ENCODE measurements around the gene PTPRD. TPM values are rescaled to one million over a fixed set of nuclear protein-coding genes. Genes with fewer than 3 reads are reported as not detected.

The PTPRD gene
- total RNA-seq, 1 experiment from 2014 or later, result 0.02 TPM

- H3K9me2 ChIP-seq (ENCODE audit: insufficient read depth), result no peaks in the 10 kb centered on the region
- ChIA-PET POLR2A (no interaction called here), CTCF (no interaction called here), RAD21 (ENCODE audit: low non-redundant PET in 1 of 2, low total read pairs in 2 of 2, uncharacterized antibody in 2 of 2, unreplicated experiment in 2 of 2) (no interaction called here)
- no peaks in the 10 kb centered on the region for H3K4me1 ChIP-seq (ENCODE audit: control insufficient read depth in 1 of 2, insufficient read depth in 2 of 2, low read length in 2 of 2)
- no peaks in the 10 kb centered on the region for H3K79me2 ChIP-seq (ENCODE audit: insufficient read depth, low read length)
- no peak overlapping the region for H3K27ac ChIP-seq (ENCODE audit: low read depth, low read length)
- H3K9ac ChIP-seq (ENCODE audit: low read length), result no peak overlapping the region
- no peak overlapping the region for H3K4me3 ChIP-seq (replicated peaks in 1 of 2; ENCODE audit: low read depth in 1 of 2, low read length in 2 of 2)
- intact Hi-C loops (cut with micrococcal nuclease), result no loop called here
- no peaks in the 10 kb centered on the region for H3K27me3 ChIP-seq (ENCODE audit: insufficient read depth, low read length)
- no peak for TF ChIP-seq ZNF274 (IDR thresholded peaks at IDR 0.05; ENCODE audit: low read depth, low read length)
- TF ChIP-seq SP1 (IDR thresholded peaks at IDR 0.05; ENCODE audit: low read depth), result no peak
- no peak overlapping the region for H2AFZ ChIP-seq (ENCODE audit: low read depth, low read length, poor library complexity, severe bottlenecking)
- H3K4me2 ChIP-seq (ENCODE audit: low read length), result no peak overlapping the region
- H3K36me3 ChIP-seq (ENCODE audit: control insufficient read depth in 1 of 2, insufficient read depth in 2 of 2, low read length in 2 of 2), result no peaks in the 10 kb centered on the region
- peaks cover 10 to 17% of the 10 kb centered on the region in 2 experiments; a peak in 3 of 4 replicates for H3K9me3 ChIP-seq (ENCODE audit: control insufficient read depth in 1 of 2, insufficient read depth in 1 of 2, low read depth in 1 of 2, low read length in 2 of 2)
- no TSS peak for BruUV-seq (replicated peaks)
- no peaks in the 10 kb centered on the region for H4K20me1 ChIP-seq (ENCODE audit: insufficient read depth)
- ATAC-seq (no peak), DNase-seq (ENCODE audit: low read depth, low spot score) (no peak)
These were observed 1521.4 kb downstream of the PTPRD start for GRCh38 chr9:9091387-9091786.

GRCh38 chr9:9079473-9079872, 1533.3 kb downstream of the PTPRD start:
- TF ChIP-seq ZNF274 (IDR thresholded peaks at IDR 0.05; ENCODE audit: low read depth, low read length) (no peak), EZH2 (IDR thresholded peaks at IDR 0.05) (no peak), CTCF (IDR thresholded peaks at IDR 0.05 in 2 of 3, conservative IDR thresholded peaks at IDR 0.05 in 1 of 3; ENCODE audit: borderline replicate concordance in 1 of 3, insufficient read depth in 1 of 3, low read depth in 2 of 3, low read length in 2 of 3) (no peak), SP1 (IDR thresholded peaks at IDR 0.05; ENCODE audit: low read depth) (no peak), EZH2phosphoT487 (IDR thresholded peaks at IDR 0.05; ENCODE audit: borderline replicate concordance) (no peak), ATF3 (IDR thresholded peaks at IDR 0.05) (no peak), TCF7L2 (IDR thresholded peaks at IDR 0.05; ENCODE audit: borderline replicate concordance, extremely low read depth, insufficient read depth, insufficient read length) (no peak), EGR1 (IDR thresholded peaks at IDR 0.05; ENCODE audit: low read depth) (no peak), ZFX (IDR thresholded peaks at IDR 0.05) (no peak), CBX3 (IDR thresholded peaks at IDR 0.05; ENCODE audit: low read depth) (no peak)
- ChIA-PET RAD21 (ENCODE audit: low non-redundant PET in 1 of 2, low total read pairs in 2 of 2, uncharacterized antibody in 2 of 2, unreplicated experiment in 2 of 2) (no interaction called here), POLR2A (no interaction called here), CTCF (no interaction called here)
- ATAC-seq (no peak), DNase-seq (ENCODE audit: low read depth, low spot score) (no peak)
- BruUV-seq (replicated peaks), result no TSS peak
- H3K4me3 ChIP-seq (replicated peaks in 1 of 2; ENCODE audit: low read depth in 1 of 2, low read length in 2 of 2), result no peak overlapping the region
- H3K27ac ChIP-seq (ENCODE audit: low read depth, low read length), result no peak overlapping the region
- H2AFZ ChIP-seq (ENCODE audit: low read depth, low read length, poor library complexity, severe bottlenecking), result no peak overlapping the region
- no peak overlapping the region for H3K9ac ChIP-seq (ENCODE audit: low read length)
- no peak overlapping the region for H3K4me2 ChIP-seq (ENCODE audit: low read length)
- H3K9me2 ChIP-seq (ENCODE audit: insufficient read depth), result no peaks in the 10 kb centered on the region
- H4K20me1 ChIP-seq (ENCODE audit: insufficient read depth), result no peaks in the 10 kb centered on the region
- no peaks in the 10 kb centered on the region for H3K4me1 ChIP-seq (ENCODE audit: control insufficient read depth in 1 of 2, insufficient read depth in 2 of 2, low read length in 2 of 2)
- peaks cover 6 to 12% of the 10 kb centered on the region in 2 experiments; a peak in 3 of 4 replicates for H3K9me3 ChIP-seq (ENCODE audit: control insufficient read depth in 1 of 2, insufficient read depth in 1 of 2, low read depth in 1 of 2, low read length in 2 of 2)
- H3K27me3 ChIP-seq (ENCODE audit: insufficient read depth, low read length), result no peaks in the 10 kb centered on the region
- no peaks in the 10 kb centered on the region for H3K79me2 ChIP-seq (ENCODE audit: insufficient read depth, low read length)
- H3K36me3 ChIP-seq (ENCODE audit: control insufficient read depth in 1 of 2, insufficient read depth in 2 of 2, low read length in 2 of 2), result no peaks in the 10 kb centered on the region
- intact Hi-C loops (cut with micrococcal nuclease), result no loop called here
